A204.1 (cell line): ENCODE measurements around the gene TCIRG1.

Experiments
- FAIRE-seq: peaks from 2 replicates; lab custom pipeline; 2012; peaks lifted over from hg19 to GRCh38; lab: Jason Lieb, UNC

Gene TCIRG1

GRCh38 chr11:68004551-68005335 lies 34.1 kb upstream of the TCIRG1 start:
- no peak for FAIRE-seq

- FAIRE-seq: no peak
These were observed 32.1 kb upstream of the TCIRG1 start for GRCh38 chr11:68006606-68007166.

GRCh38 chr11:68007498-68008380 lies 31.1 kb upstream of the TCIRG1 start:
- no peak for FAIRE-seq

DNA sequence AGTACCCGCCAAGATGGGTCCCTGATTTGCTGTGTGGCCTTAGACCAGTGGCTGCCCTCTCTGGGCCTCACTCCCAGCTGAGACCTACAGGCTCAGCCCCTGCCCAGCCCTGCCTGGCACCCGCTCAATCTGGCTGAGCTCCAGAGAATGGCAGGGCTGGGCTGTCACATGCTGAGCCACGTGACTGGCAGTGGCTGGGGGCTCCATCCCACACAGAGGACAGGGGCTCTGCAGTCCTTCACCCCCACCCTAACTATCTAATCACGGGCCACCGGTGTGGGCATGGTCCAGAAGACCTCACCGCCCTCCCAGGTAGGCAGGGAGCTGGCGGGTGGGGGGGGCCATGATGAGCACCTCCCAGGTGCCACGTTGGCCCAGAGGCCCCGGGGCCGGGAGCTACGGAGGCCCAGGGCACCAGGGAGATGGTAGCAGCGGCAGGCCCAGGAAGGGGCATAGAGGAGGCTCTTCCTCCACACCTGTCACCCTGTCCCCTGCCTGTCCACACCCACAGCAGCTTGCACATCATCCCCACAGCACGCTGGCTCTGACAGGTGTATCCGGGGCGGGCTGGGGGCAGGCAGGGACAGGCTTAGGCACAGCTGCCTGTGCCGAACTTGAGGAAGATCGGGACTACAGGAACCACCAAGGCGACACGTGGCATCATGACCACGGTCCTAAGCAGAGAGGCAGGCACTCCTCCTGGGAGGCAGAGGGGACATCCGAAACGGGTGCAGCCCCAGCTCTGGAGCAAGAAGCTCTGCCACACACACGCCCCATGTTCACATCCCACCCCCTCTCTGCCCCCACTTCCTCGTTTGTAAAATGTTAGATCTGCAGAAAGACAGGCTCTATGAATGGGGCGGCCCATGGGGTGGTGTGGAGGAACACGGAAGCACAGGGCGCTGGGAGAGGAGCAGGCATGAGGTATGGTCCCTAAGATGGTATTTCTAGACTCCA lies 30.2 kb upstream of the TCIRG1 start:
- no peak for FAIRE-seq

GRCh38 chr11:68009391-68010089 lies 29.3 kb upstream of the TCIRG1 start:
- peak; percentile 56 for FAIRE-seq

GRCh38 chr11:68010090-68011041 lies 28.5 kb upstream of the TCIRG1 start, which contains the start of gene ALDH3B1:
TSS of gene ALDH3B1 (plus strand) at chr11:68010327. CDS start at chr11:68015298, 4,971 bp downstream.
- FAIRE-seq: peak; percentile 52

DNA sequence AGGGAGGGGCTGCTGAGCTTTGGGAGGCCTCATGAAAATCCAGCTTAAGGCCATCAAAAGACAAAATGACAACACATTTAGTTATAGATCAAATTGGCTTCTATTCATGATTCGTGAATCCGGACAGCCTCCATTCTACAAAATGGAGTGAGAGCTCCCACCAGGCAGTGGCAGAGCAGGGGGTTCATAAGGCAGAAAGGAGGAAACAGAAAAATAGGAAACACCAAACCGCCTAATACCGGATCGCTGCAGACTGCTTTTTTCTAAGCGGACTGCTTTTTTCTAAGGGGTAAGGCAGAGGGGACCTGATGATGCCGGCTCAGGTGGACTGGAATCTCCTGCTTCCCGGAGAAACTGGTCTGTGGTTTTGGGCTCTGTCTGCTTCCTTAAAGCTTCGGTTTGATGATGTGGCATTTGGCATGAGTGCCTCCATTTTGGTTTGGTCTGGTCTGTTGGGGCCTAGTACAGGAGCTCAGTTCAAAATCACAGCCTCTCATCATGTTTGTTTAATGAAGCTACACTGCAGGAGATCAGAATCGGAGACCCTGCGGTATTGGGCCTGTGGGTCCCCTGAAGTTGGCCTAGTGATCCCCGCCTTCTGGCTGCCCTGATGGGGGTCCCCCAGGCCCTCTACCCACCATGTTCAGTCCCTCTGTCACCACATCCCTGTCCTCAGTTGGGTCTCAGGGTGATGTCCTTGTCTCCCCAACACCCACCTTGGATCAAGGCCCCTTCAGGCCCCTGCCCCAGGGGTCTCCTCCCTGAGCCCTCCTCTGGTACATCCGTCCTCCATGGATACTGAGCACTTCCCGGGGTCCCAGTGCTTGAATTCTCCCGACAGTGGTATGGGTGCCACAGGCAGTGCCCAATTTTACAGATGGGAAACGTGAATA lies 27.5 kb upstream of the TCIRG1 start:
- no peak for FAIRE-seq

DNA sequence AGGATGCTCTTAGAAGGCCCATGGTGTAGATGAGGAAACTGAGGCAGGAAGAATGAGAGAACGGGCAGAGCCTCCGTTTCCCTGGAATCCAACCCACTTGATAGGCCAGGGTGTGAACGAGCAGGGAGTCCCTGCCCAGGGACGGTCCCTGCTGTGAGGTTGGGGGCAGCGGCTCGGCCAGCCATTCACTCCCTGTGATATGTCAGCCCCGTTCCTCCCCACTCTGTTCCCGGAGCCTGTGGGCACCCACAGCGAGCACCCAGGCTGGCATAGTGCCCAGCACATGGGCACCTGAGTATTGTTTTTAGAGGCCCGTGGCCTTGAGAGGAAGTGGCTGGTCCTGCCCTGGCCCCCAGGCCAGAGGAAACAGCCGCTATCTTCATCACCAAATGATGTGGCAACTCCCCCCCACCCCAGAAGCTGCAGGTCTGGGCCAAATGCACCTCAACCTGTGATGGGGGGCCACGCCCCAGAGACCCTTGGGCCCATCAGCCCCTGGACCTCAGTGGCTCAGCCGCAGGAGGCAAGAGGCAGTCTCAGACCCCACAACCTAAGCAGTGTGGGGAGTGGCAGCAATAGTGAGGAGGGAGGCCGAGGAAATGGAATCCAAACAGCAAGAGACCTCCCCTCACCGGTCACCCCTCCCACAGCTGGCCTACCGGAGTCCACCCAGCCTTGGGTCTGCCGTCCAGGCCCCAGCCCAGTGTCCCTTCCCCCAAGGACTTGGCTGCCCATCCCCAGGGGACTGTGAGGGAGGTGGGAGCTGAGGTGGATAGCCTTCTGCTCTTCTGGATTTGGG lies 26.6 kb upstream of the TCIRG1 start:
- FAIRE-seq: no peak

- no peak for FAIRE-seq
These were observed 25.8 kb upstream of the TCIRG1 start for GRCh38 chr11:68012843-68013610.

DNA sequence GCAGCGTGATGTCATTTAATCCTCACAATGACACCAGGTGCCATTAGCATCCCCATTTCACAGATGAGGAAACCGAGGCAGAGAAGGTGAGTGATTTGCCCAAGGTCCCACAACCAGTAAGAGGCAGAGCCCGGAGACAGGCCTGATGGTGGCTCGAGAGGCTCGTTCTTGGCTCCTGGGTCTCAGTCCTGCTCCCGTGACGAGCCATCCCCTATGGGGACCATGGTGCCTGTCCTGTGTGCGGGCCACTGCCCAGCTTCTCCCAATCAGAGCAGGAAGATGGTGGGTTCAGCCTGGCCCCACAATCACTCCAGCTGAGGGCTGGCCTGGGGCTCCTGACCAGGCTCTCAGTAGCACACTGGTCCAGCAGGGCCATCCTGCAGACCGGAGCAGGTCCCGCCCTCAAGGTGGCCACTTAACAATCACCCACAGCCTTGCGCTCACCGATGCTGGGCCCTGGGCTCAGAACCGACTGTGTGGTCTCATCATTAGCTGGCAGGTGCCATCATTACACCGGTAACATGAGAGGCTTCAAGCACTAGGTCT lies 25.1 kb upstream of the TCIRG1 start:
- no peak for FAIRE-seq

DNA sequence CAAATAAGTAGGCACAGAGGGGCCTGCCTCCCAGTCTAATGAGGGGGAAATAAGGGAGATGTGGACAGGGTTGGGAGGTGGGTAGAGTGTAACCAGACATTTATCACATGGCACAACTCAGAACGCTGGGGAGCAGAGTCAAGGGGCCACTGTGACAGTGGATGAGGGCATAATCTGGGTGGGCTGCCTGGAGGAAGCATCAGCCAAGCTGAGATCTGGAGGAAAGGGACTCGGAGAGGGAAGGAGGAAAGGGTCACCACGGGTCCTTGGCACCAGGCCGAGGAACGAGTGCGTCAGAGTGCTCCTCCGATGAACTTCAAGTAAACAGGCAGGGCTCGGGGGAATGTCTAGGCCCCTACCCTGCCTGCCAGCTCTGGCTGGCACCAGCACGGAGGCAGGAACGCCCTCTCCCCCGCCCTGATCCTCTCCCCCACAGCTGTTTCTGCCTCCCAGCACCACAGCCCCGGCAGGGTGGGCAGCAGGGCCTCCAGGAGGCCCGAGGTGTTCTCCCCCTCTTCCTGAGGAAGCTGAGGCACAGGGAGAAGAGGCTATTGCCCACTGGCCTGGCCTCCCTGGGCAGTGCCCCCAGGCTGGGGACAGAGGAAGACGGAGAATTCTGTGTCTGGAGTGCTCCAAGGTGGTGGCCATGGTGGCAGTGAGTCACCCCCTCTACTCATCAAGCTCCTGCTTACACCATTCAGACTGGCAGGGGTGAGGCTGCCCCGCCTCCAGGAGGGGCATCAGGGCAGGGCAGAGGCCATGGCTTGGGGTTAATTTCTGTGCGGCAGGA lies 24.5 kb upstream of the TCIRG1 start:
- no peak for FAIRE-seq

GRCh38 chr11:68014947-68015447 lies 23.8 kb upstream of the TCIRG1 start:
- FAIRE-seq: no peak

- FAIRE-seq: no peak
These were observed 23.4 kb upstream of the TCIRG1 start for GRCh38 chr11:68015467-68015866.

DNA sequence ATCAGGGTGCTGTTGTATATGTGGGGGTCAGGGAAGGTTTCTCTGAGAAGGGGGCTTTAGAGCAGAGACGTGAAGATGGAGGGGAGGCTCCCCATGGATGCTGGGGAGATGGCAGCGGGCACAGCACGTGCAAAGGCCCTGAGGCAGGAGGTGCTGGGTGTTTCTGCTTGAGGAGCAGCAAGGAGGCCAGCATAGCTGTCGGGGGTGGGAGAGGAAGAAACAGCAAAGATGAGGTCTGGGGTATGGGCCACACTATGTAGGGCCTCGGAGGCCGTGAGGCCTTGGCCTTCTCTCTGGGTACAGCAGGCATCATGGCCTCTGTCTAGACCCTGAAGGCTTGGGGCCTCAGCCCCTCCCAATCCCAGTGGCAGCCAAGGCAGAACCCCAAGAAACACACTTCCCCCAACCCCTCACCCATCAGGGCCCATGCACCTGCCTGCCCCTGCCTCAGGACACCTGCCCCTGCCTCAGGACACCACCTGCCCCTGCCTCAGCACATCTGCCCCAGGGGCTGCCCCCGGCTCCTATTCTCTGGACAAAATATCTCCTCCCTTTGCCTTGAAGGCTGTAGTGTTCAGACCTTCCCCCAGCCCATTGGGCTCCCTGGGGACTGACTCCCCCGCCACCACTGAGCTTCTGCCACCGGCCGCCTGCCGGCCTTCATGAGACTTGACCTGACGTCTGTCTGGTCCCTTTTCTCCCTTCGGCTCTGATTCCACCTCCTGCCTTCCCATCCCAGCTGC lies 22.5 kb upstream of the TCIRG1 start:
- FAIRE-seq: no peak
